GM12891 (cell line): ENCODE measurements around the gene NOM1.

Source experiments
- POLR2A ChIP-seq: IDR thresholded peaks from 2 replicates; pipeline ENCODE4 v1.6.1; 2011; ENCODE audit warnings: low read depth, low read length, control low read depth
- POLR2AphosphoS5 ChIP-seq: IDR thresholded peaks from 2 replicates; pipeline ENCODE4 v1.6.1; 2011; ENCODE audit warnings: low read depth, low read length, control low read depth
- POU2F2 ChIP-seq: IDR thresholded peaks from 2 replicates; pipeline ENCODE4 v1.6.1; 2011; ENCODE audit warnings: low read depth, mild to moderate bottlenecking, control low read depth, low read length, moderate library complexity

DNA sequence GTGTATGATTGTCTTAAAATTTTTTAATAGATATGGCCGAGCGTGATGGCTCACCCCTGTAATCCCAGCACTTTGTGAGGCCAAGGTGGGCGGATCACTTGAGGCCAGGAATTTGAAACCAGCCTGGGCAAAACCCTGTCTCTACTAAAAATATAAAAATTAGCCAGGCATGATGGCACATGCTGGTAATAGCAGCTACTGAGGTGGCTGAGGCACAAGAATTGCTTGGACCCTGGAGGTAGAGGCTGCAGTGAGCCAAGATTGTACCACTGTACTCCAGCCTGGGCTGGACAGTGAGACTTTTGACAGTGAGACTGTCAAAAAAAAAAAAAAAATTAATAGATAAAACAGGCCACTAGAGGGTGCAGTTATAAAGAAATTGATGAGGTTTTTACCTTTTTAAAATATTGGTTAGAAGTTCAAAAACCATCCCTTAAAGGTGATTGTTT is 20.5 kb downstream of the NOM1 start:
- TF ChIP-seq POU2F2 = no peak
- TF ChIP-seq POLR2AphosphoS5 = no peak
- no peak for TF ChIP-seq POLR2A
